Adrenal gland (tissue), 12 donors: ENCODE results near the gene CACHD1. TPM values are rescaled to one million over a fixed set of nuclear protein-coding genes. Genes with fewer than 3 reads are reported as not detected.
"Not testable (repeated sequence)": the region's sequence is repeated elsewhere in the genome, so short reads cannot be mapped to it uniquely, and the experiment has no call there.

Experiments
- DNase-seq, 7 donors: peaks; one replicate each; pipeline ENCODE4 v3.0.0-alpha.2; 2019 to 2020
- H3K27ac ChIP-seq, 5 donors: fragments of 200-600 bp; sonication (generic) in 4 of 5; 1 replicate in 3 of 5; 2 replicates in 2 of 5; pipeline versions ENCODE4 v1.5.1 to v1.8.0; 2016 to 2020; ENCODE audit warnings: mild to moderate bottlenecking in 1 of 5
- H3K27me3 ChIP-seq: fragments of 200-600 bp; 2 replicates; pipeline ENCODE4 v1.8.0; 2021
- H3K36me3 ChIP-seq, 2 donors: fragments of 200-600 bp; replicated peaks in 1 of 2; 1 replicate in 1 of 2; 2 replicates in 1 of 2; pipeline versions ENCODE4 v1.5.1 to v1.8.0; 2018 to 2022
- H3K4me1 ChIP-seq, 2 donors: fragments of 200-600 bp; replicated peaks in 1 of 2; 1 replicate in 1 of 2; 2 replicates in 1 of 2; pipeline versions ENCODE4 v1.5.1 to v1.8.0; 2018 to 2021
- H3K4me3 ChIP-seq, 4 donors: fragments of 200-600 bp; sonication (generic) in 3 of 4; one replicate each; pipeline ENCODE4 v1.5.1; 2016 to 2018
- H3K9me3 ChIP-seq, 3 donors: fragments of 200-600 bp; sonication (generic) in 1 of 3; replicated peaks in 1 of 3; 1 replicate in 2 of 3; 2 replicates in 1 of 3; pipeline versions ENCODE4 v1.5.1 to v1.8.0; 2016 to 2021
- CTCF ChIP-seq, 6 experiments: fragments of 450-650 bp in 4 of 6; fragments of 200-600 bp in 2 of 6; sonication (generic) in 1 of 6; IDR thresholded peaks; 1 replicate in 5 of 6; 2 replicates in 1 of 6; pipeline versions ENCODE4 v1.5.1 to v1.8.0; 2016 to 2021; ENCODE audit warnings: antibody characterized with exemption in 6 of 6, mild to moderate bottlenecking in 2 of 6, moderate library complexity in 1 of 6
- POLR2A ChIP-seq, 2 donors: fragments of 450-650 bp; IDR thresholded peaks; one replicate each; pipeline ENCODE4 v1.6.1; 2017; ENCODE audit warnings: antibody characterized with exemption in 2 of 2, mild to moderate bottlenecking in 2 of 2, moderate library complexity in 1 of 2
- whole genome bisulfite sequencing, 4 donors: extraction: QIAGEN DNeasy Blood & Tissue Kit in 2 of 4; methylation state at CpG; one replicate each; pipeline versions ENCODE4 v1.1.5 to v1.1.7; 2013 to 2017; 5-methylcytosine and 5-hydroxymethylcytosine counted together
- intact Hi-C, 2 donors: fragments of 100-400 bp; cut with DNase I; formaldehyde crosslinking; loops; one replicate each; pipeline versions ENCODE4 v1.14.1 to v1.15.0; 2022 to 2023
- polyA plus RNA-seq, 3 donors: library from polyadenylated mRNA; stranded (reverse); fragments of 200-250 nt in 2 of 3; fragments of 350-450 nt in 1 of 3; fragmentation: Illumina TruSeq in 1 of 3; extraction: RNeasy Lipid Tissue Mini Kit (QIAGEN cat#74804) in 1 of 3; gene quantifications; one replicate each; pipeline ENCODE4 v1.2.3, GENCODE V29; 2013 to 2014
- total RNA-seq, 9 donors: library from RNA; depleted of rRNA in 4 of 9; stranded (reverse); fragments of >200 nt in 4 of 9; fragments of 120-200 nt in 1 of 9; fragmentation: NEBNext Ultra II Directional in 1 of 9; extraction: Animal tissue kit (Norgen Biotek cat#: 25700) in 1 of 9; gene quantifications; one replicate each; pipeline versions ENCODE4 v1.1.0 to v1.2.4, GENCODE V29; 2013 to 2023
- donor health status: healthy with polysubstance abuse.
- donor health status: Bipolar disorder and iron deficiency.
- donor health status: DM: yes; HTN: yes; CAD: no.
- donor health status: DM: no; HTN: no; CAD: no.
- donor health status: DM: no; HTN: no; CAD: no.
- donor health status: DM: yes; HTN: yes; CAD: no.

Gene CACHD1
- total and polyA plus RNA-seq, 12 donors = 14.8 to 43.1 (median 24.0) TPM

DNA sequence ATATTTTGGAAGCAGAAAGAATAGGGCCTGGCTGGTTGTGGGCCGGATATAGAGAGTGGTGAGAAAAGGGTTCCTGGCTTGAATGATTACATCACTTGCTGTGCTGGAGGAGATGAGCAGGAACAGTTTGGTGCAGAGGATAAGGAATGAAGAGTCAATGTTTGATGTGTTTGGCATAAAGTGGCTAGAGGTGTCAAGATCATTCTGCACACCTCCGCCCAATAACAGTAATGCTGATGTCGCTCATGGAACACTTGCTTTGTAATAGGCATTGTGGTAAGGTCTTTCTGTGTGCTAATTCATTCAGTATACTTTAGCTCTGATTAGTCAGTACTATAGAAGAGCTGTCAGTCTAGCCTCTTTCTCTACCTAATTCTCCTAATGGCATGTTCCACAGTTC, 226.9 kb downstream of the CACHD1 start:
- Histone ChIP-seq H3K4me1 (no peaks in the 10 kb centered on the region), H3K9me3 (no peaks in the 10 kb centered on the region), H3K27ac (no peak overlapping the region), H3K36me3 (peaks cover 0 to 3% of the 10 kb centered on the region in 2 donors), H3K27me3 (no peaks in the 10 kb centered on the region), H3K4me3 (no peak overlapping the region)
- no peak for TF ChIP-seq CTCF (IDR thresholded peaks at IDR 0.05)
- no peak for TF ChIP-seq POLR2A (IDR thresholded peaks at IDR 0.05)
- no peak for DNase-seq
- WGBS, 4 donors = 91 to 97% (median 94%) methylated on average over 3 of the region's 3 CpGs
- intact Hi-C loops = no loop called here

DNA sequence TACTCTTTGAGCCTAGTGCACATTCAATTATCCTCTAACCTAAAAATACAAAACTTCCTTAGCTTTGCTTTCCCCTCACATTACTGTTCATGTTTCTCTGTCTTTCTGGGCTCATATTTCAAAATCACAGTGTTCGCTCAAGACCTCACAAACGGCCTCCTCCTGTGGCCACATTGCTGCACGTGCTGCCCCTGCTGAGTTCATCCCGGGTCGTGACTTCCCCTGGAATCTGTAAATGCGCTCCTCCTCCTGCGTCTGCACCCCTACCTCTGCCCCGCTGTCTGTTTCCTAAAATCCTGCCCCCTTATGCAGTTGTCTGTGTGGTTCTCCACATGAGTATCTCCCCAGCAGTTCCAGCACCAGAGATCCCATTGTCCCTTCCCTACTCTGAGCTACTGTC, 229.4 kb downstream of the CACHD1 start:
- Histone ChIP-seq H3K36me3 (no peaks in the 10 kb centered on the region), H3K4me3 (no peak overlapping the region), H3K27me3 (no peaks in the 10 kb centered on the region), H3K4me1 (no peaks in the 10 kb centered on the region), H3K9me3 (no peaks in the 10 kb centered on the region), H3K27ac (no peak overlapping the region)
- no peak for DNase-seq
- intact Hi-C loops = no loop called here
- 74 to 79% (median 77%) methylated on average over 8 of the region's 8 CpGs for WGBS, 4 donors
- TF ChIP-seq POLR2A (IDR thresholded peaks at IDR 0.05) (no peak), CTCF (IDR thresholded peaks at IDR 0.05) (no peak)

DNA sequence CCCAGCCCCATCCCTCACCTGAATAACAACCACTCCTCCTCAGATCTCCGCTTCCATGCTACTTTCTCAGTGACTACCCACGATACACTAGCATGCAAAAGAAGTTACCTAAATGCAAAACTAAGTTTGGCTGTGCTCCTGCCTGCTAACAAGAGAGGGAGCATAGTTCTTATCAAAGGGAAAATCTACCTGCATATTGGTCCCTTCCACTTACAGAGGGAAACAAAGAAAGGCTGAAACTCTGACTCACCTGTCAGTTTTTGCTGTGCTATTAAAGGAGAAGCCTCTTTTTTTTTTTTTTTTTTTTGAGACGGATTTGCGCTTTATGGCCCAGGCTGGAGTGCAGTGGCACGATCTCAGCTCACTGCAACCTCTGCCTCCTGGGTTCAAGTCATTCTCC, 231.1 kb downstream of the CACHD1 start:
- Histone ChIP-seq H3K27me3 (no peaks in the 10 kb centered on the region), H3K4me1 (no peaks in the 10 kb centered on the region), H3K36me3 (no peaks in the 10 kb centered on the region), H3K9me3 (no peaks in the 10 kb centered on the region), H3K27ac (no peak overlapping the region), H3K4me3 (no peak overlapping the region)
- intact Hi-C loops = no loop called here
- no peak for DNase-seq
- no peak for TF ChIP-seq POLR2A (IDR thresholded peaks at IDR 0.05)
- WGBS, 4 donors = 93 to 99% (median 95%) methylated on average over 5 of the region's 5 CpGs

- Histone ChIP-seq H3K27ac (no peak overlapping the region), H3K36me3 (no peaks in the 10 kb centered on the region), H3K4me1 (no peaks in the 10 kb centered on the region), H3K4me3 (no peak overlapping the region), H3K27me3 (no peaks in the 10 kb centered on the region), H3K9me3 (no peaks in the 10 kb centered on the region)
- DNase-seq = no peak
- TF ChIP-seq POLR2A (IDR thresholded peaks at IDR 0.05) = no peak
- TF ChIP-seq CTCF (IDR thresholded peaks at IDR 0.05) = no peak
- intact Hi-C loops = no loop called here
- 54 to 60% (median 55%) methylated on average over 2 of the region's 2 CpGs for WGBS, 4 donors
Measured at GRCh38 chr1:64701886-64702285, 232.0 kb downstream of the CACHD1 start.

GRCh38 chr1:64702670-64703069, 232.7 kb downstream of the CACHD1 start:
- WGBS, 4 donors = 81 to 90% (median 86%) methylated on average over 3 of the region's 3 CpGs
- H3K4me1 ChIP-seq, H3K27me3 ChIP-seq, H3K4me3 ChIP-seq, H3K9me3 ChIP-seq, intact Hi-C loops, H3K36me3 ChIP-seq, H3K27ac ChIP-seq, DNase-seq: not testable (repeated sequence)
